ENCODE data around the gene NQO1. TPM values are rescaled to one million over a fixed set of nuclear protein-coding genes. Genes with fewer than 3 reads are reported as not detected.

Gene NQO1
- total and polyA plus RNA-seq, 2 of the 13 experiments (the other 11 are each of a cell fraction or from before 2014, with no cell fraction given) = 464 to 1,060 TPM

DNA sequence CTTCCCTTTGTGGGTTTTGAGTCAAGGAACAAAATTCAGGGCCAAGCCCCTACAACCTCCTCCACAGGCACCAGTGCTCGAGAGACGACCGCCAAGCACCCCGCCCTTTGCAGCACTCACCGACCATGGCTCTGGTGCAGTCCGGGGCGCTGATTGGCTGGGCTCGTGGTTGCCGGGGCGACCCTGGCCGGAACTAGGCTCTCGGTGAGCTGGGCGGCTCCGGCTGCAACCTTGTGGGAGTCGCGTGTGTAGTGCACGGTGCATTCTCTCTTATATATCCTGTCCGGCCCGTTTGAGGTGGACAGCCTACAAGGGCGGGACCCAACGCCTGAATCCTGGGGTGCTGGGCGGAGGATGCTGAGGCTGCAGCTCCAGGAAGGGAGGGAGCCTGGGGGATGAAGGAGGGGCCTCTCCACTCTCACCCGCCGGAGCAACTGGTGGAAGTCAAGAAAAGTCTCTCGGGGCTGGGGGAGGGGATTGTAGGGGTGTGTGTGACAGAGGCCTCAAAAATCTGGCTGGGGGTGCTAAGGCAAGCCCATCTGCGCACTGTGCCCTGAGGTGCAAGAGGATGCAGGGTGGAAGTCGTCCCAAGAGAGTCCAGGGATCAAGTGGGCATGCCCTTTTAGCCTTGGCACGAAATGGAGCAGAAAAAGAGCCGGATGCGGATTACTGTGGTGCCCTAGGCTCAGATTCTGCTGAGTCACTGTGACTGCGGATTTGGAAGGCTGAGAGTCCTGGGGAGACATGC is at the start of gene NQO1 (continued):
- TF ChIP-seq, protein P1, sequence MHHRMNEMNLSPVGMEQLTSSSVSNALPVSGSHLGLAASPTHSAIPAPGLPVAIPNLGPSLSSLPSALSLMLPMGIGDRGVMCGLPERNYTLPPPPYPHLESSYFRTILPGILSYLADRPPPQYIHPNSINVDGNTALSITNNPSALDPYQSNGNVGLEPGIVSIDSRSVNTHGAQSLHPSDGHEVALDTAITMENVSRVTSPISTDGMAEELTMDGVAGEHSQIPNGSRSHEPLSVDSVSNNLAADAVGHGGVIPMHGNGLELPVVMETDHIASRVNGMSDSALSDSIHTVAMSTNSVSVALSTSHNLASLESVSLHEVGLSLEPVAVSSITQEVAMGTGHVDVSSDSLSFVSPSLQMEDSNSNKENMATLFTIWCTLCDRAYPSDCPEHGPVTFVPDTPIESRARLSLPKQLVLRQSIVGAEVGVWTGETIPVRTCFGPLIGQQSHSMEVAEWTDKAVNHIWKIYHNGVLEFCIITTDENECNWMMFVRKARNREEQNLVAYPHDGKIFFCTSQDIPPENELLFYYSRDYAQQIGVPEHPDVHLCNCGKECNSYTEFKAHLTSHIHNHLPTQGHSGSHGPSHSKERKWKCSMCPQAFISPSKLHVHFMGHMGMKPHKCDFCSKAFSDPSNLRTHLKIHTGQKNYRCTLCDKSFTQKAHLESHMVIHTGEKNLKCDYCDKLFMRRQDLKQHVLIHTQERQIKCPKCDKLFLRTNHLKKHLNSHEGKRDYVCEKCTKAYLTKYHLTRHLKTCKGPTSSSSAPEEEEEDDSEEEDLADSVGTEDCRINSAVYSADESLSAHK (CRISPR knock-in tag; IDR thresholded peaks at IDR 0.05; ENCODE audit: borderline replicate concordance) = 0 out of 2 replicates have a peak, but pooled peaks have one; percentile 65
- TF ChIP-seq ZNF296 (CRISPR knock-in tag; conservative IDR thresholded peaks at IDR 0.05) (0 out of 2 replicates have a peak, but pooled peaks have one; percentile 85), TP53 (CRISPR knock-in tag; conservative IDR thresholded peaks at IDR 0.05) (no peak), FOXA1 (IDR thresholded peaks at IDR 0.05) (no peak), FOXA1 (CRISPR knock-in tag; IDR thresholded peaks at IDR 0.05) (peak; percentile 7; the same call in 1 of the 2 replicates), ZNF792 (CRISPR knock-in tag; IDR thresholded peaks at IDR 0.05) (no peak), ZNF282 (IDR thresholded peaks at IDR 0.05; ENCODE audit: partially characterized antibody) (no peak), KDM5B (CRISPR knock-in tag; IDR thresholded peaks at IDR 0.05; ENCODE audit: borderline replicate concordance) (no peak), ZNF709 (CRISPR knock-in tag; IDR thresholded peaks at IDR 0.05) (0 out of 2 replicates have a peak, but pooled peaks have one; percentile 37), ZNF225 (CRISPR knock-in tag; IDR thresholded peaks at IDR 0.05) (peak; percentile 76; the same call in 1 of the 2 replicates), ARNT2 (CRISPR knock-in tag; IDR thresholded peaks at IDR 0.05; ENCODE audit: low read depth) (0 out of 2 replicates have a peak, but pooled peaks have one; percentile 1), MEIS2 (CRISPR knock-in tag; IDR thresholded peaks at IDR 0.05) (no peak; the same call in 1 of the 2 replicates), MATR3 (CRISPR knock-in tag; IDR thresholded peaks at IDR 0.05) (no peak), CCAR2 (optimal IDR thresholded peaks at IDR 0.05; ENCODE audit: low read depth, low read length) (no peak), HNRNPLL (IDR thresholded peaks at IDR 0.05; ENCODE audit: low read depth, low read length, poor library complexity, severe bottlenecking) (peak; percentile 74), EZH2 (conservative IDR thresholded peaks at IDR 0.05; ENCODE audit: low read depth, low read length) (no peak), ZKSCAN8 (CRISPR knock-in tag; IDR thresholded peaks at IDR 0.05; ENCODE audit: borderline replicate concordance) (no peak), ZNF10 (CRISPR knock-in tag; IDR thresholded peaks at IDR 0.05; ENCODE audit: borderline replicate concordance, low read depth) (no peak), CHD4 (IDR thresholded peaks at IDR 0.05; ENCODE audit: borderline replicate concordance, low read length) (0 out of 2 replicates have a peak, but pooled peaks have one; percentile 48), ASH2L (IDR thresholded peaks at IDR 0.05; ENCODE audit: insufficient read length, low read depth, low read length) (no peak)
- TF ChIP-seq, protein P2, sequence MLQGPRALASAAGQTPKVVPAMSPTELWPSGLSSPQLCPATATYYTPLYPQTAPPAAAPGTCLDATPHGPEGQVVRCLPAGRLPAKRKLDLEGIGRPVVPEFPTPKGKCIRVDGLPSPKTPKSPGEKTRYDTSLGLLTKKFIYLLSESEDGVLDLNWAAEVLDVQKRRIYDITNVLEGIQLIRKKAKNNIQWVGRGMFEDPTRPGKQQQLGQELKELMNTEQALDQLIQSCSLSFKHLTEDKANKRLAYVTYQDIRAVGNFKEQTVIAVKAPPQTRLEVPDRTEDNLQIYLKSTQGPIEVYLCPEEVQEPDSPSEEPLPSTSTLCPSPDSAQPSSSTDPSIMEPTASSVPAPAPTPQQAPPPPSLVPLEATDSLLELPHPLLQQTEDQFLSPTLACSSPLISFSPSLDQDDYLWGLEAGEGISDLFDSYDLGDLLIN (CRISPR knock-in tag; IDR thresholded peaks at IDR 0.05; ENCODE audit: borderline replicate concordance) = no peak
- TF ChIP-seq, protein P3, sequence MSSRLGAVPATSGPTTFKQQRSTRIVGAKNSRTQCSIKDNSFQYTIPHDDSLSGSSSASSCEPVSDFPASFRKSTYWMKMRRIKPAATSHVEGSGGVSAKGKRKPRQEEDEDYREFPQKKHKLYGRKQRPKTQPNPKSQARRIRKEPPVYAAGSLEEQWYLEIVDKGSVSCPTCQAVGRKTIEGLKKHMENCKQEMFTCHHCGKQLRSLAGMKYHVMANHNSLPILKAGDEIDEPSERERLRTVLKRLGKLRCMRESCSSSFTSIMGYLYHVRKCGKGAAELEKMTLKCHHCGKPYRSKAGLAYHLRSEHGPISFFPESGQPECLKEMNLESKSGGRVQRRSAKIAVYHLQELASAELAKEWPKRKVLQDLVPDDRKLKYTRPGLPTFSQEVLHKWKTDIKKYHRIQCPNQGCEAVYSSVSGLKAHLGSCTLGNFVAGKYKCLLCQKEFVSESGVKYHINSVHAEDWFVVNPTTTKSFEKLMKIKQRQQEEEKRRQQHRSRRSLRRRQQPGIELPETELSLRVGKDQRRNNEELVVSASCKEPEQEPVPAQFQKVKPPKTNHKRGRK (CRISPR knock-in tag; IDR thresholded peaks at IDR 0.05) = no peak
- TF ChIP-seq, protein P4, sequence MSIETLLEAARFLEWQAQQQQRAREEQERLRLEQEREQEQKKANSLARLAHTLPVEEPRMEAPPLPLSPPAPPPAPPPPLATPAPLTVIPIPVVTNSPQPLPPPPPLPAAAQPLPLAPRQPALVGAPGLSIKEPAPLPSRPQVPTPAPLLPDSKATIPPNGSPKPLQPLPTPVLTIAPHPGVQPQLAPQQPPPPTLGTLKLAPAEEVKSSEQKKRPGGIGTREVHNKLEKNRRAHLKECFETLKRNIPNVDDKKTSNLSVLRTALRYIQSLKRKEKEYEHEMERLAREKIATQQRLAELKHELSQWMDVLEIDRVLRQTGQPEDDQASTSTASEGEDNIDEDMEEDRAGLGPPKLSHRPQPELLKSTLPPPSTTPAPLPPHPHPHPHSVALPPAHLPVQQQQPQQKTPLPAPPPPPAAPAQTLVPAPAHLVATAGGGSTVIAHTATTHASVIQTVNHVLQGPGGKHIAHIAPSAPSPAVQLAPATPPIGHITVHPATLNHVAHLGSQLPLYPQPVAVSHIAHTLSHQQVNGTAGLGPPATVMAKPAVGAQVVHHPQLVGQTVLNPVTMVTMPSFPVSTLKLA (IDR thresholded peaks at IDR 0.05) = peak; percentile 57

Data from HepG2 (cell line).